Measurements from ENCODE around the gene INPP5A.

DNA sequence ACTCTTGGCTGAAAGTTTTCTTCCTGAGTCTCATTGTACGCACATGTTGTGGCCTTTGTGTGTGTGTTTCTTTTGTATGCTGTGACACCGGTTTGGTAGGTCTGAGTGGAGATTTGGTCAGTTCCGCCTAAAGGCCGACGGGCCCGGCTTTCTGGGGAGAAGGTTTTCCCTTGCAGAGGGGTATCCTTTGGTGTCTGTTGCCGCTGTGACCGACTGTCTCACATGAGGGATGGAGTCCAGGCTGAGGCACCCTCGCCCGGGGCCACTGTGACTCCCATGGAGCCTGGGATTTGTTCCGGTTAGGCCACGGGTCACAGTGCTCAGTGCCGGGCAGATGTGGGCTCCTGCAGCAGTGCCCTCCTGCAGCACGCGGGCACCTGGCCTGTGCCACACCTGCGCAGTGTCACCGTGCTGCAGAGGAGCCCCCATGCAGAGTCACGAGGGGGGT, 19.4 kb downstream of the INPP5A start:
- no peak for TF ChIP-seq YY1 (IDR thresholded peaks at IDR 0.05; ENCODE audit: insufficient read depth, insufficient read length)
- TF ChIP-seq ZNF274 (IDR thresholded peaks at IDR 0.05; ENCODE audit: low read depth, low read length), result no peak
- no peak for TF ChIP-seq SUZ12 (IDR thresholded peaks at IDR 0.05; ENCODE audit: extremely low read depth, insufficient read depth, insufficient read length)
